ENCODE data around the gene ICAM4. TPM values are rescaled to one million over a fixed set of nuclear protein-coding genes. Genes with fewer than 3 reads are reported as not detected.
A peak's percentile ranks its signal among the peaks of the same experiment; 100 is the strongest.

ICAM4 gene
- total and polyA plus RNA-seq, 2 donors (not counting 3 experiments of a cell fraction or from before 2014, with no cell fraction given): 0.44 to 0.49 TPM

GRCh38 chr19:10334588-10335351 lies 48.0 kb downstream of the ICAM4 start:
- ChIA-PET CTCF (interaction anchor here (0.7 to 3.5 kb wide), 12 partner anchors 10 to 75 kb away, joined by 3 to 23 read pairs (median 6); partner anchors contain the start of genes CDC37, ICAM1 and TYK2), POLR2A (interaction anchor here (0.8 to 2.2 kb wide), 3 partner anchors 12 to 63 kb away, joined by 3 to 13 read pairs (median 4); partner anchors contain the start of genes ICAM1 and TYK2)
- Histone ChIP-seq H2AFZ (ENCODE audit: low read depth, low read length) (peak overlapping the region; percentile 67), H3K4me1 (ENCODE audit: control insufficient read depth, extremely low read depth, insufficient read depth, low read length) (peaks cover 16% of the 10 kb centered on the region), H3K4me2 (ENCODE audit: insufficient read depth, low read length) (peak overlapping the region; percentile 64), H3K9me1 (replicated peaks; ENCODE audit: control insufficient read depth, extremely low read depth, insufficient read depth, low read length) (no peaks in the 10 kb centered on the region), H3K27me3 (ENCODE audit: control insufficient read depth in 2 of 2, insufficient read depth in 2 of 2, low read length in 2 of 2) (no peaks in the 10 kb centered on the region), H3K36me3 (ENCODE audit: control insufficient read depth in 2 of 2, extremely low read depth in 1 of 2, insufficient read depth in 2 of 2, low read length in 2 of 2) (peaks cover under 1 to 2% of the 10 kb centered on the region in 2 experiments), H3K27ac (ENCODE audit: insufficient read depth, low read depth, low read length) (no peak overlapping the region), H3K9me3 (replicated peaks; ENCODE audit: control insufficient read depth, insufficient read depth, low read length) (no peaks in the 10 kb centered on the region), H3K9ac (replicated peaks; ENCODE audit: extremely low read depth, insufficient read depth, low read length) (no peak overlapping the region), H3K79me2 (ENCODE audit: control insufficient read depth, insufficient read depth, low read length) (peaks cover 23% of the 10 kb centered on the region), H3K4me3 (replicated peaks in 1 of 3; ENCODE audit: insufficient read depth in 1 of 3, low read depth in 1 of 3, low read length in 3 of 3) (peak overlapping the region; percentile 8 to 71 (median 31)), H4K20me1 (replicated peaks; ENCODE audit: control insufficient read depth, extremely low read depth, insufficient read depth, low read length) (no peaks in the 10 kb centered on the region)
- peak; percentile 98 for DNase-seq (ENCODE audit: low read depth, low spot score)
- BruUV-seq (replicated peaks): no TSS peak
- TF ChIP-seq MAX (IDR thresholded peaks at IDR 0.05; ENCODE audit: insufficient read depth, insufficient read length): no peak
- TF ChIP-seq EZH2 (IDR thresholded peaks at IDR 0.05; ENCODE audit: borderline replicate concordance, low read depth, low read length, severe bottlenecking): no peak
- TF ChIP-seq FOS (IDR thresholded peaks at IDR 0.05; ENCODE audit: borderline replicate concordance, insufficient read depth, low read length): no peak
- peak; percentile 80 for TF ChIP-seq POLR2AphosphoS5 (IDR thresholded peaks at IDR 0.05; ENCODE audit: insufficient read depth, low read depth, low read length)
- TF ChIP-seq MYC (IDR thresholded peaks at IDR 0.05; ENCODE audit: low read depth, low read length): peak; percentile 24
- peak in 1 of 2 donors; percentile 10 for TF ChIP-seq CTCF (IDR thresholded peaks at IDR 0.05; ENCODE audit: extremely low read depth in 1 of 2, insufficient read depth in 1 of 2, low read depth in 1 of 2, low read length in 2 of 2)
- no peak for TF ChIP-seq JUN (IDR thresholded peaks at IDR 0.05; ENCODE audit: borderline replicate concordance, insufficient read depth, insufficient read length, low read depth)
- TF ChIP-seq GATA2 (IDR thresholded peaks at IDR 0.05; ENCODE audit: insufficient read depth, insufficient read length, low read depth, low read length): no peak
- peak; percentile 63 for TF ChIP-seq POLR2A (IDR thresholded peaks at IDR 0.05; ENCODE audit: low read depth, low read length)
- intact Hi-C loops (cut with micrococcal nuclease) (loop anchor here (1.0 to 5.0 kb wide), 3 partner anchors 44 to 82 kb away; partner anchors contain the start of genes MRPL4 and TYK2), dilution Hi-C loops (cut with MboI; ENCODE audit: extremely low pct_ligation_motif_present, low sequenced_read_pairs) (no loop called here)
- FAIRE-seq: peak; percentile 99
